Keratinocyte (primary cell): Measurements from ENCODE around the gene ACP1.

Experiments
- EZH2 ChIP-seq: IDR thresholded peaks from one replicate; pipeline ENCODE4 v1.6.1; 2012; ENCODE audit warnings: inconsistent platforms, mild to moderate bottlenecking, low read length, moderate library complexity
- TF ChIP-seq, protein P1 (sequence below), 3 experiments: IDR thresholded peaks in 1 of 3; conservative IDR thresholded peaks in 1 of 3; optimal IDR thresholded peaks in 1 of 3; 2 replicates in 2 of 3; 3 replicates in 1 of 3; pipeline versions ENCODE3 to v1.5.1; 2011; ENCODE audit warnings: low read length in 3 of 3, mild to moderate bottlenecking in 3 of 3, moderate library complexity in 2 of 3, control low read depth in 1 of 3, inconsistent platforms in 1 of 3; ENCODE audit not compliant: insufficient read depth in 2 of 3; ENCODE audit errors: extremely low read depth in 1 of 3

DNA sequence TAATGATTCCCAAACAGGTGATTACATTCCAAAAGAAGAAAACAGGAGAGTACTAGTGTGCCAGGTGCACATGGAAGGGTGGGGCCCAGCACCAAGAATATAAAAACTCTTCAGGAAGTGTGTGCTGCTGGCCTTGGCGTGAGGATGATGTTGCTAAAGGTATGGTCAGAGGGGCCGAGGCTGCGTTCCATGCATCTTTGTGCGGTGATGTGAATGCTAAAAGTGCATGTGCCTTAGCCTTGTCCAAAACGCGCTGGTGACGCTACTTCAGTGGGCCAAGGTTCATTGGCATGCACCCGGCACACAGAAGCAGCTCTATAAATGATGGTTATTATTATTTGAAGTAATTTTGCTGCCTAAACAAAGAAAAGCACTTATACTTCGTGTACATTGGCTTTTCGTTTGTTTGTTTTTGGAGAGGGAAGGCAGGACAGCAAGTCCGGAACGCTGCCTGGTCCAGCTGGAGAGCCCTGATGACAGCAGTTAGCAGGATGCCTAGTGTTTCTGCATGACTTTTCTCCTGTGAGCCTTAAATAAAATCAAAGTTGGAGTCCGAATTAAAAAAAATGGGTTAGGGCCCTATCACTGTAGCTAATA lies 20.2 kb downstream of the ACP1 start:
- TF ChIP-seq, protein P1, sequence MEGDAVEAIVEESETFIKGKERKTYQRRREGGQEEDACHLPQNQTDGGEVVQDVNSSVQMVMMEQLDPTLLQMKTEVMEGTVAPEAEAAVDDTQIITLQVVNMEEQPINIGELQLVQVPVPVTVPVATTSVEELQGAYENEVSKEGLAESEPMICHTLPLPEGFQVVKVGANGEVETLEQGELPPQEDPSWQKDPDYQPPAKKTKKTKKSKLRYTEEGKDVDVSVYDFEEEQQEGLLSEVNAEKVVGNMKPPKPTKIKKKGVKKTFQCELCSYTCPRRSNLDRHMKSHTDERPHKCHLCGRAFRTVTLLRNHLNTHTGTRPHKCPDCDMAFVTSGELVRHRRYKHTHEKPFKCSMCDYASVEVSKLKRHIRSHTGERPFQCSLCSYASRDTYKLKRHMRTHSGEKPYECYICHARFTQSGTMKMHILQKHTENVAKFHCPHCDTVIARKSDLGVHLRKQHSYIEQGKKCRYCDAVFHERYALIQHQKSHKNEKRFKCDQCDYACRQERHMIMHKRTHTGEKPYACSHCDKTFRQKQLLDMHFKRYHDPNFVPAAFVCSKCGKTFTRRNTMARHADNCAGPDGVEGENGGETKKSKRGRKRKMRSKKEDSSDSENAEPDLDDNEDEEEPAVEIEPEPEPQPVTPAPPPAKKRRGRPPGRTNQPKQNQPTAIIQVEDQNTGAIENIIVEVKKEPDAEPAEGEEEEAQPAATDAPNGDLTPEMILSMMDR (optimal IDR thresholded peaks at IDR 0.05 in 1 of 3, IDR thresholded peaks at IDR 0.05 in 1 of 3, conservative IDR thresholded peaks at IDR 0.05 in 1 of 3; ENCODE audit: extremely low read depth in 1 of 3, insufficient read depth in 2 of 3, low read length in 3 of 3): no peak
- no peak for TF ChIP-seq EZH2
